Hematopoietic multipotent progenitor cell treated with erythropoietin and hydrocortisone succinate and interleukin-3 and kit ligand, for 4 days (in vitro differentiated cells): Measurements from ENCODE around the gene SH3PXD2B.
"Not testable (repeated sequence)": the region's sequence is repeated elsewhere in the genome, so short reads cannot be mapped to it uniquely, and the experiment has no call there.

Source experiments
- DNase-seq: peaks from one replicate; pipeline ENCODE4 v3.0.0-alpha.2; 2015

SH3PXD2B gene

DNA sequence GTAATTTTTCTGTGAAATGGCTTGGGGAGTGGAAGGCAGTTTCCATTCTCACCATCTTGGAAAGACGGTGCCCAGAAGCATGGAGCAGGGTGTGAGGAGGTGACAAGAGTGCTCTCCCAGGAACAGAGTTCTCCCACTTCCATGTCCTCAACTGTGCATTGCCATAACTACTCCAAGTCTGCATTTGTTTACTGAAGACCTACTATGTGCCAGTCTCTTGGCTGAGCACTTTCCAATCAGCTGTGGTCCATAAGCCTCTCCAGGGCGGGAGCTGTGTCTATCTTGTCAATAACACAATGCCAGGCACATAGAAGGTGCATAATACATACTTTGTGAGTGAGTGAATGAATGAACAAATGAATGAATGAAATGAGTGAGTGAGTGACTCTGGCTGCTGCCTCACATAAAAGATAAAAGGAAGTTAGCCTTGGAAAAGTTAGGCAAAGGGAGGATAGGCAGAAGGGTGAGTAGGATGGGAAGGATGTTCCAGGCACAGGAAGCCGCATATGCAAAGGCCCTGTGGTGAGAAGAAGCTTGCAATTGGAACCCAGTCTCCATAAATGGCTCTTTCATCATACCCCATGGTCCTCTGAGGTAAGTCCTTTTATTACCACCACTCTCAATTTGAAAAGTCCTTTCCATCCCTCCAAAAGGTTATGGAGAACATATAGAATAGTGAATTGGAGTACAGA lies 31.3 kb upstream of the SH3PXD2B start:
- DNase-seq, result no peak

- no peak for DNase-seq
Observed at GRCh38 chr5:172484664-172485063, 30.3 kb upstream of the SH3PXD2B start.

GRCh38 chr5:172482156-172483020 lies 28.1 kb upstream of the SH3PXD2B start:
- no peak for DNase-seq

GRCh38 chr5:172481011-172481800 lies 26.9 kb upstream of the SH3PXD2B start:
- no peak for DNase-seq

- DNase-seq, result no peak
Observed at GRCh38 chr5:172479784-172480115, 25.4 kb upstream of the SH3PXD2B start.

DNA sequence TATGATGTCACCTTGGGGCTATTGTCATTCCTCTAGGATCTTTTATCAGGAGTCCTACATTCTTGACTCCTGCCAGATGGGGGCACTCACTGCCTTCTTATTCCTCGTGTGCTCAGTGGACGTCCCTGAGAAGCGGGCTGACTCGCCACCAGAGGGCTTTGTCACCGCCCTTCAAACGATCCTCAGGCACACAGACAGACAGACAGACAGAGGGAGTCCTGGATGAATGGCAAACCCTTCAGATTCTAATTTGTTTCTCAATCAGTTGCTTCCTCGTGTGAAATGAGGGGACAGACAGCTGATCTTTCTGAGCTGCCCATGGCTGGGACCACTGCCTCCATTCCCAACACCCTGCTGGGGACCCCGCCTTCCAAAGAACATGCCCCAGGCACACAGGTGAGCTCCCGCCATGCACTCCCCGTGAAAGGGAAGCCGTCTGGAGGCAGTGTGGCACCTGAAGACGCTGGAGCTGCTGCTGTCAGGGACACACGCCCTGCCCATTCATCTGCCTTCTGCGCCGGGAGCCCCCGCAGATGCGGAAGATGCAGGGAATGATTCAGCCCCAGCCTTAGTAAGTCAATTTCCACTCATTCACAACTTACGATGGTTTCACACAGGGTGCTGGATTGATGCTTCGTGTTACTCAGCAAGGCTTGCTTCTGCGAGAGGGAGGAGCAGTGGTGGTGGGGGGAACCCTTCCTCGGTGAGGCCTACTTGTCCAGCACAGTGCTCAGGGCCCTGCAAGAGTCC lies 24.9 kb upstream of the SH3PXD2B start:
- DNase-seq, result peak; percentile 96

DNA sequence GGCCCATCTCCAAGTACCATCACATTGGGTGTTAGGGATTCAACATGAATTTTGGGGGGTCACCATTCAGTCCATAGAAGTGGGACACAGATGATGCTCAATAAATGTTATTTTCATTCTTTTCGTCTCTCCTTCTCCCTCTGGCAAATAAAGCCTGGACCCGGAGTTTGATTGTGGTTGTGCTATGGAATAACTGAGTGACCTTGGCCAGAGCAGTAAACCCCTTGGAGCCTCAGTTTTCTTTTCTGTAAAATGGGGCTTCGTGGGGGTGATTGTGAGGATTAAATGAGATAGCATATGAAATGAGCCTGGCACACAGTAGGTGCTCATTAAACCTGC lies 24.3 kb upstream of the SH3PXD2B start:
- DNase-seq, result not testable (repeated sequence)

- DNase-seq, result peak; percentile 37
Observed at GRCh38 chr5:172478256-172478655, 23.9 kb upstream of the SH3PXD2B start.

DNA sequence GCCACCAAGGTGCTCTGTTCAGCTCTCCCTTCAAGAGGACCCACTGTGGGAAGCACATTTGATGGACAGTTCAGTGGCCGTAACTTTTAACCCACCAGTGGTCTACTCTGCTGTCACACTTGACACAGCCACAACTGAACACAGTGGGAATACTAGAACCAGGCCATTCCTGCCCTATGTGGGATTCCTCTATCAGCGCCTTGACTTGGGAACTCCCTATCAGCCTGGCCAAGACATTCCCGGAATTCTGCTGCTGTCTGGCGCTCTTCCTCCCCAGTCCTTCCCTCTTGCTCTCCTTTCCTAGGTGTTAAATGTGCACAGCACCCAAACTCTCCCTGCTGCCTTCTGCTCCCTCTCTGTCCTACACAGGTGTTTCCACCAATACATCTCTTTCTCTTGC lies 23.1 kb upstream of the SH3PXD2B start:
- no peak for DNase-seq

DNA sequence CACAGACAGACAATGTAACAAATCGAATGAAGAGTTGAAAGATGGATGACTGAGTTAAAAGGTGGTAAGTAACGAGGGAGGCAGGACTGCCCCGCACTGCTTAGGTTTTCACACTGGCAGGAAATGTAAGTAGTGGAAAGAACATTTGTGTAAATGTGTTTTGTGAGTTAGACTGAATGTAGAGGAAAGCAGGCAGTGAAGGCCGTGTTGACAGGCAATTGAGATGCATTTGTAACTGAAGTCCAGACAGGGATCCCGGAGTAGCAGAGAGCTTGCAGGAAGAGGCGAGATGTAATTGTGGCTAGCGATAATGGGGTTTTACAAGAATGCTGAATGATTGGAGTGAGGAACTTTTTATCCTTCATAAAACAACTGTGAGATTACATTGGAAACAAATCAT lies 20.0 kb upstream of the SH3PXD2B start:
- no peak for DNase-seq

DNA sequence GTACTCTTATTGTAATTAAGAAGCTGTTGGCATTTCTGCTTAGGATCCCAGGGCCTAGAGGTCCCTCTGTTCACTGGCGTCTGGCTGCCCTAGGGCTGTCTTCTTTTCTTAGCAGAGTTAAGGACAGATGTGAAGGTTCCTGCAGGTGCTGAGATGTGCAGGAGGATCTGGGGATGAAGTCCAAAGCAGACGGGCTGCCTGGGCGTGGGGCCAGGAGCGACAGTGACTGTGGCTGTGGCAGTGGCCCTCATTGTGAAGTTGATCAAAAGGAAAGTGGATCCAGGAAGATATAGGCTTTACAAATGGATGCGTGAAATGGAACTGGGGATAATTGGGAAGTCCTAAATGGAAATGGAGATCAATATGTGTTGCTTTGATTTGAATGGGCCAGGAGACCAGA lies 19.1 kb upstream of the SH3PXD2B start:
- DNase-seq, result no peak

DNA sequence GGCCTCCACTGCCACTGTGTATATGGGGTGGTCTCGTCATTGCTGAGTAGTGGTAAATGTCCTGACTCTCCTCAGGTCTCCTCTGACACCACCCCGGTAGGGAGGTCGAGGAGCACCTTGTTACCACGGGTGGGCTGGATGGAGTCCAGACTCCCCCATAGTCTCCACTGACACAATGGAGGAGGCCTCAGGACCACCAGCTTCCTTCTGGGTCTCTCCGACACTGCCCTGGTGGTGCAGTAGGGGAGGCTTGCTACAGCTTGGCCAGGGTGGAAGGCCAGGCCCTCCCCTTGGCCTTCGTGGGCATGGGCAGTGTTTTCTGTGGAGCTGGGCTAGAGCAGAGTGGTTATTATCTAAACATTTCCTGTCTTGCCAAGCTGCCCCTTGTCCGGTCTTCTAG lies 15.4 kb upstream of the SH3PXD2B start:
- no peak for DNase-seq

GRCh38 chr5:172466062-172466461 lies 11.7 kb upstream of the SH3PXD2B start:
- no peak for DNase-seq

GRCh38 chr5:172463031-172463430 lies 8.7 kb upstream of the SH3PXD2B start:
- no peak for DNase-seq

GRCh38 chr5:172459783-172460165 lies 5.4 kb upstream of the SH3PXD2B start:
- no peak for DNase-seq

DNA sequence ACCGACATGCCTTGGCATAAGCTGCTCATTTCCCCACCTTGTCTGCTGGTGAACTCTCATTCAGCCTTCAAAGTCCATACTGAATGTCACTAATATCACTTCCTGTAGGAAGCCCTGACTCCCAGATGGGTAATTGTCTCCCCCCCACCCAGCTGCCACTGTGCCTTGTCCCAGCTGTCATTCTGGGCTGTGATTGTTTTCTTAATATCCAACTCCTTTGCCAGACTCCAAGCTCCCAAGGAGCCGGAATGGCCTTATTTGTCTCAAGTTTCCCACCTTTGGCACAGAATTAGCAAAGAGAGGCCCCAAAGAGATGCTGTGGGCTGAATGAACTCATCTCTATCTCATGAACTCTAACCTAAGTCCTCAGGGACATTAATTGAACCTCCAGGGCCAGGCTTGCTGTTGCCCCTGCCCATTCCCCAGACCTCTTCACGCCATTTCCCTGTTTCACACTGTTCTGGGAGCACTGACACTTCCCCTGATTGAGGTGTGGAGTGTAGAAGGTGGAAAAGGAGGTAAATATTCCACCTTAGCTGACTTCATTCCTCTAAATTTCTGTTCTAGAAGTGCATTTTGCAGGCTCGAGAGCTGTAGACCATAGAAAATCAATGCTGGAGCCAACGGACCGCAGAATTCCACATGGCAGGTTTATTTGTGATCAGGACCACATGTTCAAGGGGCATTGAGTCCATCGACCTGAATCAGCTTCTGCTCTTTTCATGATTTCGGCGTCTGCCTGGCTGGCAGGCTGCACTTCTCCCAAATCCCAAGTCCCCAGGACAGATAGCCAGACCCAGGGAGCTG lies 4.9 kb upstream of the SH3PXD2B start:
- no peak for DNase-seq

DNA sequence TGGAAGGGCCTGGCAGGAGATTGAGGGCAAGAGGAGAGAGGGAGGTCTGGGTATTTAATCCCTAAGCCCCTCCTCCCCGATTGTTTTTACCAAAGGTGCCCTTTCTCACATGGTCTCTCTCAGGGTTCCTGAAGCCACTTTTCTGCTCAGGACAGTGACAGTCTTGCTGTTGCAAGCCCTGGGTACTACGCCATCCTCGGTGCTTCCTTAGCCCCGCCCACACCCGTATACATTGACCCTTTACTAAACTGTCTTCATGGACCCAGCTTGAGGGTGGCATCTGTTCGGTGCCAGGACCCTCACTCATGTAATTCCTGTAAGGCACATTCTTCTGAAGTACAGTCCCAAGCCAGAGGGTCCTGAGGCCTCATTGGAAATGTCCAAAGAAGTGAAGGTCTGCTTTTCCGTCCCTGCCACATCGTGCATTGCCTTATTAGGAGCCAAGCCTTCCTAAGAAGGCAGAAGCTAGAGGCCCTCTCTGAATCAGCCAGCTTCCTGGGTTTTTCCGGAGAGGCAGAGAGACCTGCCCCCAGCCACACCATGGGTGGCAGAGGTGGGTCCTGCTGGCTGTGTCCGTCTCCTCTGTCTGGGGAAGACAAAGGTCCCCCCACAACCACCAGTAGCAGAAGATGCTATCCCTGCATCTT lies 1.9 kb upstream of the SH3PXD2B start:
- DNase-seq, result no peak

- DNase-seq, result no peak
Observed at GRCh38 chr5:172455511-172456061, 1.3 kb upstream of the SH3PXD2B start.

DNA sequence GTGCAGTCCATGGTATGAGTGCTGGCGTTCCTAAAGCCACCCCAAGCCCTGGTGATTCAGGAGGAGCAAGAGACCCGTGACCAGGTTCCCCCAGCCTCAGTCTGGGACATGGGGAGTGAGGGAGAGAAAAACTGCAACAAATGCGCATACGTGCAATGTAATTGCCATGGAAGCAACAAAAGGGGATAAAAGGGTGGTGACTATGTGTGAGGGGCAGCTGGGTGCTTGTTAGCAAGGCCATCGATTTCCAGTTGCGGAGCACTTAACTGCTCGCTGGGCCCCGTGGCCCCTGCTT lies 709 bp upstream of the SH3PXD2B start:
- DNase-seq, result no peak

DNA sequence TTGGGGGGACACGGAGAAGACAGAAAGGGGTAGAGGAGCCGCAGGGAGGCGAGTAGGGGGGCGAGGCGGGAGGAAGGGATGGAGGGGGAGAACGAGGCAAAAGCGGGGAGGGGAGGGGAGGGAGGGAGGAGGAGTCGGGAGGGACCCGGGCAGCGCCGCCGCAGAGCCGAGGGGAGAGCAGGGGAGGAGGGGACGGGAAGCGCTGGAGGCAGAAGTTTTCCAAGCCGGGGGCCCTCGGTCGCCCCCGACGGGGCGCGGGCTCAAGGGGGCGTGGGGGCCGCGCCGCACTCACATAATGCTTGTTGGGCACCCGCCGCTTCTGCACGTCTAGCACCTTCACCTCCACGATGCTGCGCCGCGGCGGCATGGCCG lies 353 bp downstream of the SH3PXD2B start:
- peak; percentile 27 for DNase-seq

DNA sequence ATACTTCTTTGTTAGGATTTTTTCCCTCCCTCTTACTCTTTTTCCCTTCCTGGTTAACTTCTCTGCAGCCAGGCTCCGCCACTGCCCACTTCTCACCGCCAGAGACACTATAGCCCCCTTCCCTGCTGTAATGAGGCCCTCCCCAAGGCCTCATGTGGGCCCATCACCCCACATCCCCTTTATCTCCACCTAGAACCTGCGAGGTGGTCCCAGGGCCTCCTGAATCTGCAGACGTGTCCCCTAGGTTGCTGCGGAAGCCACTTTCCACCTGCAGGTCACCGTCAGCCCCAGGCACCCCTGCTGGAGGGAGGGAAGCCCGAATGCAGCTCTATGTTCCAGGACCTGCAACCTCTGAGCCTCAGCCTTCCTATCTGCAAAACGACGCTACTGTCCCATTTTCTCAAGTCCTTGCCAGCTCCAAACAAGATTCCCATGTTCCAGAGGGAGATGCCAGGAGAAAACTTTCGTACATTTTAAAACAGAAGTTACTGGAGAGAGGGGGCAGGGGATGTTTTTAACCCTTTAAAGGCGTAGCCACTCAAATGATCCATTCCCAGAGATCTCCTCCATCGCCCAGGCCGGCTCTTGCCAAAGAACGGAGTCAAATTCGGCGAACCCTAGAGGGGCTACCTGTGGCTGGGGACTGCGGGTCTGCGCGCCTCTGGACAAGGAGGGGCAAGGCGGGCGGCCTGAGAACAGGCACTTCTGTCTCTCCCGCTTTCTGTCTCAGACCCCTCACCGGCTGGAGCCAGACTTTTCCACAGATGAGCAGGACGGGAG lies 929 bp downstream of the SH3PXD2B start:
- DNase-seq, result peak; percentile 37
